Motor neuron (in vitro differentiated cells): ENCODE measurements around the gene MON2. TPM values are rescaled to one million over a fixed set of nuclear protein-coding genes. Genes with fewer than 3 reads are reported as not detected.
"Not testable (repeated sequence)": the region's sequence is repeated elsewhere in the genome, so short reads cannot be mapped to it uniquely, and the experiment has no call there.

Experiments used
- ATAC-seq, 8 experiments: fragments of 200-7000 bp; cut with Tn5 transposase; replicated peaks in 6 of 8; 2 replicates each; pipeline ENCODE4 v1.8.0; 2021; ENCODE audit warnings: mild to moderate bottlenecking in 8 of 8, moderate library complexity in 8 of 8
- H3K27ac ChIP-seq, 2 donors: fragments of 250-450 bp; sonication (Bioruptor Pico); 2 replicates each; pipeline ENCODE4 v1.9.0; 2021; ENCODE audit warnings: antibody characterized with exemption in 2 of 2, mild to moderate bottlenecking in 2 of 2, moderate library complexity in 1 of 2
- H3K4me1 ChIP-seq, 2 donors: fragments of 250-450 bp; sonication (Bioruptor Pico); replicated peaks in 1 of 2; 2 replicates each; pipeline ENCODE4 v1.6.1; 2021; ENCODE audit warnings: antibody characterized with exemption in 2 of 2, mild to moderate bottlenecking in 2 of 2, moderate library complexity in 1 of 2
- H3K4me3 ChIP-seq, 5 donors: fragments of 250-450 bp; sonication (Bioruptor Pico); 2 replicates each; pipeline ENCODE4 v1.9.0; 2021; ENCODE audit warnings: antibody characterized with exemption in 5 of 5, mild to moderate bottlenecking in 5 of 5, moderate library complexity in 4 of 5
- WGBS, 10 experiments: fragments of 450-650 bp; shearing (Covaris generic); methylation state at CpG; one replicate each; pipeline ENCODE4 v1.0.0; 2022; 5-methylcytosine and 5-hydroxymethylcytosine counted together
- in situ Hi-C, 9 experiments: fragments of 400-800 bp; cut with MboI; loops; one replicate each; pipeline ENCODE4 v1.15.0; 2021; ENCODE audit warnings: low sequenced_read_pairs in 9 of 9, low pct_unique_long_range_greater_than_20kb in 2 of 9; ENCODE audit not compliant: unreplicated experiment in 9 of 9
- total RNA-seq, 8 experiments: library from RNA; unstranded; fragments of 300-600 nt; gene quantifications; 2 replicates each; pipeline versions ENCODE4 v1.2.3 to v1.2.4, GENCODE V29; 2022

MON2 gene
- total RNA-seq, 8 experiments from 2014 or later: 19.2 to 84.6 (median 39.7) TPM

- Histone ChIP-seq H3K4me3 (no peak overlapping the region), H3K4me1 (no peaks in the 10 kb centered on the region), H3K27ac (no peak overlapping the region)
- in situ Hi-C loops: no loop called here
- 80 to 100% (median 93%) methylated on average over 1 to 3 of the region's 5 CpGs; no CpG with 5 or more reads in 5 of the 10 experiments for WGBS, 10 experiments
- ATAC-seq: no peak
These were observed 46.3 kb downstream of the MON2 start for GRCh38 chr12:62512901-62513300.

- H3K4me1 ChIP-seq, H3K4me3 ChIP-seq, in situ Hi-C loops, H3K27ac ChIP-seq, ATAC-seq: not testable (repeated sequence)
- WGBS, 10 experiments: 92 to 100% (median 100%) methylated on average over 1 to 3 of the region's 3 CpGs; no CpG with 5 or more reads in 1 of the 10 experiments
These were observed 47.5 kb downstream of the MON2 start for GRCh38 chr12:62514080-62514479.

- in situ Hi-C loops: no loop called here
- Histone ChIP-seq H3K4me3 (no peak overlapping the region), H3K27ac (no peak overlapping the region), H3K4me1 (no peaks in the 10 kb centered on the region)
- no peak for ATAC-seq
These were observed 50.3 kb downstream of the MON2 start for GRCh38 chr12:62516927-62517326.

- H3K4me1 ChIP-seq: no peaks in the 10 kb centered on the region
- no peak for ATAC-seq
- WGBS, 10 experiments: 20 to 100% (median 100%) methylated on average over 1 to 2 of the region's 2 CpGs; no CpG with 5 or more reads in 3 of the 10 experiments
- no peak overlapping the region for H3K27ac ChIP-seq
- in situ Hi-C loops: no loop called here
- no peak overlapping the region for H3K4me3 ChIP-seq
These were observed 51.3 kb downstream of the MON2 start for GRCh38 chr12:62517887-62518286.

- ATAC-seq: no peak
- H3K27ac ChIP-seq: no peak overlapping the region
- 60 to 97% (median 85%) methylated on average over 1 to 5 of the region's 5 CpGs; no CpG with 5 or more reads in 4 of the 10 experiments for WGBS, 10 experiments
- H3K4me1 ChIP-seq: no peaks in the 10 kb centered on the region
- in situ Hi-C loops: no loop called here
- H3K4me3 ChIP-seq: no peak overlapping the region
These were observed 52.4 kb downstream of the MON2 start for GRCh38 chr12:62519043-62519442.

- Histone ChIP-seq H3K4me1 (no peaks in the 10 kb centered on the region), H3K27ac (no peak overlapping the region), H3K4me3 (no peak overlapping the region)
- in situ Hi-C loops: no loop called here
- 78 to 100% (median 96%) methylated on average over 1 to 5 of the region's 5 CpGs for WGBS, 10 experiments
- ATAC-seq: no peak
These were observed 53.7 kb downstream of the MON2 start for GRCh38 chr12:62520361-62520760.

GRCh38 chr12:62522984-62523383 lies 56.4 kb downstream of the MON2 start:
- 67 to 100% (median 97%) methylated on average over 1 to 2 of the region's 2 CpGs for WGBS, 10 experiments
- H3K4me1 ChIP-seq: no peaks in the 10 kb centered on the region
- no peak overlapping the region for H3K4me3 ChIP-seq
- no peak overlapping the region for H3K27ac ChIP-seq
- in situ Hi-C loops: no loop called here
- ATAC-seq: no peak

- in situ Hi-C loops: no loop called here
- no peak for ATAC-seq
These were observed 57.0 kb downstream of the MON2 start for GRCh38 chr12:62523619-62524018.

GRCh38 chr12:62525271-62525670 lies 58.6 kb downstream of the MON2 start:
- Histone ChIP-seq H3K4me3 (no peak overlapping the region), H3K4me1 (no peaks in the 10 kb centered on the region), H3K27ac (no peak overlapping the region)
- in situ Hi-C loops: no loop called here
- no peak for ATAC-seq

More at GRCh38 chr12:62523619-62524018, 57.0 kb downstream of the MON2 start:
- Histone ChIP-seq H3K27ac (no peak overlapping the region), H3K4me3 (no peak overlapping the region), H3K4me1 (no peaks in the 10 kb centered on the region)
- 50 to 100% (median 67%) methylated on average over 1 of the region's 1 CpG; no CpG with 5 or more reads in 2 of the 10 experiments for WGBS, 10 experiments

- 56 to 100% (median 100%) methylated on average over 1 of the region's 1 CpG; no CpG with 5 or more reads in 2 of the 10 experiments for whole genome bisulfite sequencing, 10 experiments
- in situ Hi-C loops: no loop called here
- Histone ChIP-seq H3K4me1 (no peaks in the 10 kb centered on the region), H3K4me3 (no peak overlapping the region), H3K27ac (no peak overlapping the region)
- no peak for ATAC-seq
These were observed 64.0 kb downstream of the MON2 start for GRCh38 chr12:62530596-62530995.

- H3K4me3 ChIP-seq: no peak overlapping the region
- no peak for ATAC-seq
- no peaks in the 10 kb centered on the region for H3K4me1 ChIP-seq
- in situ Hi-C loops: no loop called here
- no peak overlapping the region for H3K27ac ChIP-seq
- WGBS, 10 experiments: 75 to 100% (median 88%) methylated on average over 1 to 3 of the region's 3 CpGs; no CpG with 5 or more reads in 1 of the 10 experiments
These were observed 65.7 kb downstream of the MON2 start for GRCh38 chr12:62532333-62532732.

- in situ Hi-C loops: no loop called here
- H3K4me3 ChIP-seq: no peak overlapping the region
- no peak for ATAC-seq
- 57 to 100% (median 100%) methylated on average over 1 to 2 of the region's 2 CpGs; no CpG with 5 or more reads in 3 of the 10 experiments for WGBS, 10 experiments
- H3K4me1 ChIP-seq: no peaks in the 10 kb centered on the region
- no peak overlapping the region for H3K27ac ChIP-seq
These were observed 66.6 kb downstream of the MON2 start for GRCh38 chr12:62533087-62533754.

GRCh38 chr12:62533755-62534107 lies 67.1 kb downstream of the MON2 start:
- Histone ChIP-seq H3K27ac (no peak overlapping the region), H3K4me3 (no peak overlapping the region), H3K4me1 (no peaks in the 10 kb centered on the region)
- in situ Hi-C loops: no loop called here
- peak in 1 of 8 experiments; percentile 68 for ATAC-seq
- WGBS, 10 experiments: 100% methylated on average over 1 of the region's 2 CpGs; no CpG with 5 or more reads in 5 of the 10 experiments

GRCh38 chr12:62536546-62536945 lies 69.9 kb downstream of the MON2 start:
- 63 to 100% (median 90%) methylated on average over 1 to 4 of the region's 4 CpGs; no CpG with 5 or more reads in 1 of the 10 experiments for WGBS, 10 experiments
- in situ Hi-C loops: no loop called here
- H3K4me3 ChIP-seq: no peak overlapping the region
- H3K27ac ChIP-seq: no peak overlapping the region
- ATAC-seq: no peak
- no peaks in the 10 kb centered on the region for H3K4me1 ChIP-seq
